B cell (primary cell): Measurements from ENCODE around the gene INSR. TPM values are rescaled to one million over a fixed set of nuclear protein-coding genes. Genes with fewer than 3 reads are reported as not detected.

Experiments used
- ATAC-seq: fragments of 200-7000 bp; cut with Tn5 transposase; one replicate; pipeline ENCODE4 v1.10.0; 2021; ENCODE audit warnings: low read depth, mild to moderate bottlenecking, moderate number of reproducible peaks, moderate library complexity
- CTCF ChIA-PET: fragments of 350-600 bp; sonication (Branson Sonifier 250); formaldehyde crosslinking; loops from one replicate; lab custom pipeline; 2021; ENCODE audit warnings: antibody characterized with exemption, inconsistent platforms; lab: Charles Lee
- POLR2A ChIA-PET: fragments of 350-600 bp; sonication (Branson Sonifier 250); formaldehyde crosslinking; loops from one replicate; lab custom pipeline; 2021; ENCODE audit warnings: antibody characterized with exemption; lab: Charles Lee
- DNase-seq: peaks from one replicate; pipeline ENCODE4 v3.0.0; 2013
- H2AFZ ChIP-seq: 2 replicates; pipeline ENCODE4 v1.6.1; 2012; ENCODE audit warnings: mild to moderate bottlenecking, low read depth, low read length; ENCODE audit not compliant: insufficient read depth, poor library complexity, severe bottlenecking
- H3K27ac ChIP-seq, 2 donors: 1 replicate in 1 of 2; 2 replicates in 1 of 2; pipeline ENCODE4 v1.5.1; 2012 to 2013; ENCODE audit warnings: low read length in 2 of 2, mild to moderate bottlenecking in 2 of 2, moderate library complexity in 1 of 2
- H3K27me3 ChIP-seq, 4 experiments: fragments of 200-600 bp in 1 of 4; sonication (generic) in 1 of 4; replicated peaks in 1 of 4; 1 replicate in 2 of 4; 2 replicates in 2 of 4; pipeline versions ENCODE4 v1.6.1 to v1.7.0; 2013 to 2016; ENCODE audit warnings: low read length in 3 of 4, mild to moderate bottlenecking in 2 of 4, mixed read lengths in 1 of 4, moderate library complexity in 1 of 4; ENCODE audit not compliant: insufficient read depth in 4 of 4, control insufficient read depth in 3 of 4; ENCODE audit errors: control extremely low read depth in 1 of 4
- H3K36me3 ChIP-seq, 2 experiments: replicated peaks in 1 of 2; 1 replicate in 1 of 2; 2 replicates in 1 of 2; pipeline versions ENCODE4 v1.6.1 to v1.7.1; 2013; ENCODE audit warnings: low read length in 1 of 2; ENCODE audit not compliant: insufficient read depth in 2 of 2, control insufficient read depth in 1 of 2; ENCODE audit errors: control extremely low read depth in 1 of 2, extremely low read depth in 1 of 2
- H3K4me1 ChIP-seq, 2 donors: fragments of 200-600 bp in 1 of 2; sonication (generic) in 1 of 2; 1 replicate in 1 of 2; 2 replicates in 1 of 2; pipeline versions ENCODE4 v1.5.1 to v1.6.1; 2013 to 2017; ENCODE audit warnings: low read length in 2 of 2; ENCODE audit not compliant: control insufficient read depth in 2 of 2, insufficient read depth in 2 of 2
- H3K4me2 ChIP-seq: replicated peaks from 2 replicates; pipeline ENCODE3; 2012; ENCODE audit warnings: mild to moderate bottlenecking, low read depth, low read length; ENCODE audit not compliant: poor library complexity, severe bottlenecking
- H3K4me3 ChIP-seq, 5 experiments: fragments of 200-600 bp in 1 of 5; sonication (generic) in 1 of 5; 1 replicate in 3 of 5; 2 replicates in 2 of 5; pipeline versions ENCODE4 v1.5.1 to v1.7.0; 2011 to 2016; ENCODE audit warnings: low read length in 4 of 5, mild to moderate bottlenecking in 4 of 5, low read depth in 2 of 5, control low read depth in 1 of 5, moderate library complexity in 1 of 5; ENCODE audit not compliant: insufficient read depth in 1 of 5; ENCODE audit errors: control extremely low read depth in 1 of 5, extremely low read depth in 1 of 5
- H3K79me2 ChIP-seq: fragments of 200-600 bp; sonication (generic); one replicate; pipeline ENCODE4 v1.6.0; 2016; ENCODE audit warnings: low read length; ENCODE audit not compliant: control insufficient read depth, insufficient read depth
- H3K9ac ChIP-seq: fragments of 200-600 bp; sonication (generic); 2 replicates; pipeline ENCODE4 v1.6.1; 2017; ENCODE audit warnings: mild to moderate bottlenecking, low read length, moderate library complexity
- H3K9me3 ChIP-seq, 3 donors: one replicate each; pipeline versions ENCODE4 v1.6.1 to v1.7.1; 2013; ENCODE audit warnings: low read length in 2 of 3; ENCODE audit not compliant: control insufficient read depth in 2 of 3, insufficient read depth in 1 of 3; ENCODE audit errors: control extremely low read depth in 1 of 3
- H4K20me1 ChIP-seq: 2 replicates; pipeline ENCODE4 v1.6.0; 2012; ENCODE audit warnings: mild to moderate bottlenecking, low read length; ENCODE audit not compliant: insufficient read depth, control insufficient read depth, poor library complexity, severe bottlenecking
- H3K27ac Mint-ChIP-seq: one replicate; pipeline ENCODE4 v1.8.0; 2021; ENCODE audit warnings: mixed read lengths
- H3K27me3 Mint-ChIP-seq: one replicate; pipeline ENCODE4 v1.8.0; 2021; ENCODE audit warnings: mixed read lengths
- H3K4me1 Mint-ChIP-seq: one replicate; pipeline ENCODE4 v1.8.0; 2021; ENCODE audit warnings: mixed read lengths
- H3K4me3 Mint-ChIP-seq: one replicate; pipeline ENCODE4 v1.8.0; 2021; ENCODE audit warnings: mixed read lengths
- H3K9me3 Mint-ChIP-seq: one replicate; pipeline ENCODE4 v1.8.0; 2022; ENCODE audit warnings: mixed read lengths; ENCODE audit not compliant: insufficient read depth
- CTCF ChIP-seq: fragments of 200-600 bp; IDR thresholded peaks from one replicate; pipeline ENCODE4 v1.8.0; 2022; ENCODE audit warnings: antibody characterized with exemption, mild to moderate bottlenecking
- EZH2 ChIP-seq: IDR thresholded peaks from 2 replicates; pipeline ENCODE4 v1.6.1; 2012; ENCODE audit warnings: borderline replicate concordance, low read depth, mild to moderate bottlenecking, moderate library complexity, low read length; ENCODE audit not compliant: insufficient read depth, poor library complexity, severe bottlenecking
- WGBS: methylation state at CpG from one replicate; pipeline ENCODE4 v1.1.5; 2013; ENCODE audit warnings: missing lambda C conversion rate; ENCODE audit not compliant: insufficient coverage; 5-methylcytosine and 5-hydroxymethylcytosine counted together
- intact Hi-C: fragments of 100-400 bp; cut with micrococcal nuclease; formaldehyde crosslinking; loops from one replicate; pipeline ENCODE4 v1.10.0; 2022
- polyA plus RNA-seq: library from polyadenylated mRNA; depleted of rRNA; stranded (reverse); fragments of >200 nt; gene quantifications from 2 replicates; pipeline ENCODE4 v1.2.3, GENCODE V29; 2012
- total RNA-seq, 2 donors: library from RNA; stranded (reverse); fragments of 120-200 nt in 1 of 2; gene quantifications; 1 replicate in 1 of 2; 2 replicates in 1 of 2; pipeline versions ENCODE4 v1.2.3 to v1.2.4, GENCODE V29; 2013 to 2022

The INSR gene
- total and polyA plus RNA-seq, 2 donors (not counting 1 experiment from before 2014, with no cell fraction given) = 1.4 to 6.3 TPM

GRCh38 chr19:7063764-7064418 lies 230.3 kb downstream of the INSR start:
- no peak overlapping the region for H3K4me2 ChIP-seq
- no peak overlapping the region for H3K9ac ChIP-seq
- DNase-seq (no peak), ATAC-seq (no peak)
- H3K4me1 Mint-ChIP-seq = peaks cover under 1% of the 10 kb centered on the region
- TF ChIP-seq EZH2 (no peak), CTCF (no peak)
- CTCF ChIA-PET = no interaction called here
- no peak overlapping the region for H3K4me3 Mint-ChIP-seq
- H3K9me3 Mint-ChIP-seq = no peaks in the 10 kb centered on the region
- intact Hi-C loops = no loop called here
- H3K36me3 ChIP-seq = no peaks in the 10 kb centered on the region
- H3K4me3 ChIP-seq = no peak overlapping the region
- H3K27ac Mint-ChIP-seq = no peak overlapping the region
- peaks cover 0 to 4% of the 10 kb centered on the region in 2 donors for H3K4me1 ChIP-seq
- no peaks in the 10 kb centered on the region for H3K27me3 ChIP-seq
- peaks cover 0 to 9% (median 2%) of the 10 kb centered on the region in 3 donors for H3K9me3 ChIP-seq
- H3K27ac ChIP-seq = no peak overlapping the region
- no peaks in the 10 kb centered on the region for H3K27me3 Mint-ChIP-seq
- POLR2A ChIA-PET = no interaction called here
- no peaks in the 10 kb centered on the region for H3K79me2 ChIP-seq
- WGBS = 100% methylated on average over 6 of the region's 9 CpGs
- H4K20me1 ChIP-seq = no peaks in the 10 kb centered on the region
- no peak overlapping the region for H2AFZ ChIP-seq

GRCh38 chr19:7063339-7063738 lies 230.9 kb downstream of the INSR start:
- WGBS = 100% methylated on average over 2 of the region's 4 CpGs
- no peaks in the 10 kb centered on the region for H3K36me3 ChIP-seq
- Mint-ChIP-seq H3K4me3 (no peak overlapping the region), H3K9me3 (no peaks in the 10 kb centered on the region), H3K4me1 (no peaks in the 10 kb centered on the region), H3K27ac (no peak overlapping the region), H3K27me3 (no peaks in the 10 kb centered on the region)
- ChIA-PET POLR2A (no interaction called here), CTCF (no interaction called here)
- no peak overlapping the region for H3K4me2 ChIP-seq
- intact Hi-C loops = no loop called here
- ATAC-seq = no peak
- H3K4me1 ChIP-seq = no peaks in the 10 kb centered on the region
- no peak overlapping the region for H2AFZ ChIP-seq
- H3K4me3 ChIP-seq = no peak overlapping the region
- TF ChIP-seq EZH2 (no peak), CTCF (no peak)
- H3K79me2 ChIP-seq = no peaks in the 10 kb centered on the region
- H3K9me3 ChIP-seq = peaks cover 0 to 5% (median 2%) of the 10 kb centered on the region in 3 donors
- no peaks in the 10 kb centered on the region for H4K20me1 ChIP-seq
- no peak overlapping the region for H3K9ac ChIP-seq
- no peak overlapping the region for H3K27ac ChIP-seq
- DNase-seq = no peak
- no peaks in the 10 kb centered on the region for H3K27me3 ChIP-seq
